ENCODE results near the gene APLF. TPM values are rescaled to one million over a fixed set of nuclear protein-coding genes. Genes with fewer than 3 reads are reported as not detected.
"Not testable (repeated sequence)": the region's sequence is repeated elsewhere in the genome, so short reads cannot be mapped to it uniquely, and the experiment has no call there.

Gene APLF
- total RNA-seq, 4 donors from 2014 or later, result 0.70 to 9.1 (median 2.0) TPM

GRCh38 chr2:68555425-68556206 is 88.2 kb downstream of the APLF start:
- H3K36me3 ChIP-seq, H3K9me3 ChIP-seq, H3K4me3 ChIP-seq, H3K27ac ChIP-seq, H3K27me3 ChIP-seq, DNase-seq, H3K4me1 ChIP-seq: not testable (repeated sequence)
- TF ChIP-seq, protein P1, sequence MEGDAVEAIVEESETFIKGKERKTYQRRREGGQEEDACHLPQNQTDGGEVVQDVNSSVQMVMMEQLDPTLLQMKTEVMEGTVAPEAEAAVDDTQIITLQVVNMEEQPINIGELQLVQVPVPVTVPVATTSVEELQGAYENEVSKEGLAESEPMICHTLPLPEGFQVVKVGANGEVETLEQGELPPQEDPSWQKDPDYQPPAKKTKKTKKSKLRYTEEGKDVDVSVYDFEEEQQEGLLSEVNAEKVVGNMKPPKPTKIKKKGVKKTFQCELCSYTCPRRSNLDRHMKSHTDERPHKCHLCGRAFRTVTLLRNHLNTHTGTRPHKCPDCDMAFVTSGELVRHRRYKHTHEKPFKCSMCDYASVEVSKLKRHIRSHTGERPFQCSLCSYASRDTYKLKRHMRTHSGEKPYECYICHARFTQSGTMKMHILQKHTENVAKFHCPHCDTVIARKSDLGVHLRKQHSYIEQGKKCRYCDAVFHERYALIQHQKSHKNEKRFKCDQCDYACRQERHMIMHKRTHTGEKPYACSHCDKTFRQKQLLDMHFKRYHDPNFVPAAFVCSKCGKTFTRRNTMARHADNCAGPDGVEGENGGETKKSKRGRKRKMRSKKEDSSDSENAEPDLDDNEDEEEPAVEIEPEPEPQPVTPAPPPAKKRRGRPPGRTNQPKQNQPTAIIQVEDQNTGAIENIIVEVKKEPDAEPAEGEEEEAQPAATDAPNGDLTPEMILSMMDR (IDR thresholded peaks at IDR 0.05), result peak in 1 of 6 experiments; percentile 29

- no peak for DNase-seq
- Histone ChIP-seq H3K4me3 (no peak overlapping the region), H3K36me3 (no peaks in the 10 kb centered on the region), H3K27me3 (no peaks in the 10 kb centered on the region), H3K27ac (no peak overlapping the region), H3K4me1 (no peaks in the 10 kb centered on the region), H3K9me3 (no peaks in the 10 kb centered on the region)
- TF ChIP-seq, protein P1 (IDR thresholded peaks at IDR 0.05), result no peak
- no peak for TF ChIP-seq POLR2A (IDR thresholded peaks at IDR 0.05)
Measured at GRCh38 chr2:68556381-68556780, 89.0 kb downstream of the APLF start.

GRCh38 chr2:68558576-68558975 is 91.2 kb downstream of the APLF start:
- Histone ChIP-seq H3K4me3 (no peak overlapping the region), H3K4me1 (no peaks in the 10 kb centered on the region), H3K36me3 (no peaks in the 10 kb centered on the region), H3K9me3 (no peaks in the 10 kb centered on the region), H3K27ac (no peak overlapping the region), H3K27me3 (no peaks in the 10 kb centered on the region)
- DNase-seq, result no peak
- TF ChIP-seq, protein P1 (IDR thresholded peaks at IDR 0.05), result no peak
- TF ChIP-seq POLR2A (IDR thresholded peaks at IDR 0.05), result no peak

- Histone ChIP-seq H3K27ac (no peak overlapping the region), H3K27me3 (no peaks in the 10 kb centered on the region), H3K4me1 (no peaks in the 10 kb centered on the region), H3K4me3 (no peak overlapping the region), H3K9me3 (no peaks in the 10 kb centered on the region), H3K36me3 (no peaks in the 10 kb centered on the region)
- DNase-seq, result no peak
- TF ChIP-seq POLR2A (IDR thresholded peaks at IDR 0.05), result no peak
- TF ChIP-seq, protein P1 (IDR thresholded peaks at IDR 0.05), result no peak
Measured at GRCh38 chr2:68559692-68560091, 92.3 kb downstream of the APLF start.

- no peak overlapping the region for H3K27ac ChIP-seq
- H3K9me3 ChIP-seq, result no peaks in the 10 kb centered on the region
- H3K4me3 ChIP-seq, result no peak overlapping the region
- H3K4me1 ChIP-seq, result no peaks in the 10 kb centered on the region
- H3K27me3 ChIP-seq, result no peaks in the 10 kb centered on the region
- no peaks in the 10 kb centered on the region for H3K36me3 ChIP-seq
- TF ChIP-seq POLR2A (IDR thresholded peaks at IDR 0.05), result no peak
- TF ChIP-seq, protein P1 (IDR thresholded peaks at IDR 0.05), result no peak
- no peak for DNase-seq
Measured at GRCh38 chr2:68560545-68560944, 93.2 kb downstream of the APLF start.
